NCI-H2029 treated with DMSO at 0.1 percent for 48 hours (cell line): ENCODE measurements around the gene HAGHL.
"Not testable (repeated sequence)": the region's sequence is repeated elsewhere in the genome, so short reads cannot be mapped to it uniquely, and the experiment has no call there.

Source experiments
- DNase-seq: peaks from one replicate; lab custom pipeline; 2025; lab: John Stamatoyannopoulos, UW

HAGHL gene

DNA sequence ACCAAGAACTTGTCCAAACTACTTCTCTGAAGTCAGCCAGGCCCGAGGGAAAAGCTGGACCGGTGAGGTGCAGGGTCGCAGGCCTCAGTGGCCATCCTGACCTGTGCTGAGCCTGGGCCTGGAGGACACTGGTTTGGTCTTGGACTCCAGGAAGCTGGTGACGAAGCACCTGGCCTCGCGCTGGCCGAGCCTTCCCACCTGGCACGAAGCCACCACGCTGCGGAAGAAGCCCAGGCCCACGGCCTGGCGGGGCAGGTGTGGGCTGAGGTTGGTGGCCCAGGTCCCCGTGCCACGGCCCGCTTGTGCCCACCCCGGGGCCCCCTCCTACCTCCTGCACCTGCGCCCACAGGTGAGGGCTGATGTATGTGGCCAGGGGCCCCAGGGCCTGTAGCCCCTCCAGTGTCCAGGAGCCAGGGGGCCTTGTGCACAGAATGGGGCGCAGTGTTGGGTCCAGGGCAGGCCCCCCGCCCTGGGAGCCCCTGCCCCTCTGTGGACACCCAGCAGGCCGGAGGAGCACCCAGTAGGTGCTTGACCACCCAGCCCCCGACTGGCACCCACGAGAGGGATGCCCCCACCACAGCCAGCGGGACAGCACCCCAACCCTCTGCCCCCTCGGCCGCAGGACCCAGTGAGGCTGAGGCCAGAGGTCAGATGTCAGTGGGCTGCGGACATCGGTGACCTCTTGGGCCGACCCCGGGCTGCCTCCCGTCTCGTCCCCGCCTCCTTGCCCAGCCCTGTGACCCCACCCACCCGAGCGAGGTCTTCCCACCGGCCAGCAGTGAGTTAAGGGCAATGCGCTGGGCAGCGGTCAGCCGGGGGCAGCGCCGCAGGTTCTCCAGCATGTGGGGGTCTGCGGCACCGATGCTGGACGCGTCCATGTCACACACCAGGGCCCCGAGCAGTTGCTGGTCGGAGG lies 47.4 kb downstream of the HAGHL start:
- DNase-seq, result no peak

DNA sequence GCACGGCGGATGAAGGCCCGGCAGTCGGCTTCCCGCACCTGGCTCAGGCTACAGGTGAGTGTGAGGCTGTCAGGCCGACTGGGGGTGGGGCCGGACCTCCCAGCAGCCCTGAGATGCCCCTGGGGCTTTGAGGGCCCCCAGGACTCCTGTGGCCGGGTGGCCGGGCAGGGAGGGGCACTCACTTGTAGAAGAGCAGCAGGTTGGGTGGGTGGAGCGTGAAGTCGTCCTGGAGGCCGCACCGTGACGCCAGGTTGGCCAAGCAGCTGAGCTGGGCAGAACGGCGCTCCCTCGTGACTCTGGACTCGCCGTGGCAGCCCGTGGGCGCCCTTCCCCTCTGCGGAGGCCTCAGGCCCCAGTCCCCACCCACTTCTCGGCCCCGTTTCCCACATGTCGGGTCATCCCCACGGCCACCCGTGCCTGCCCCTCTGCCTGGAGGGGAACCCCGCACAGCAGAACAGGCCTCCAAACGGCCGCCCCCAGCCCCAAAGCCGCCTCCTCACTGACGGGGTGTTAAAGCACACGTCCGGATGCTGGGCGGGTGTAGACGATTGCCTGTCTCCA lies 48.4 kb downstream of the HAGHL start:
- no peak for DNase-seq

DNA sequence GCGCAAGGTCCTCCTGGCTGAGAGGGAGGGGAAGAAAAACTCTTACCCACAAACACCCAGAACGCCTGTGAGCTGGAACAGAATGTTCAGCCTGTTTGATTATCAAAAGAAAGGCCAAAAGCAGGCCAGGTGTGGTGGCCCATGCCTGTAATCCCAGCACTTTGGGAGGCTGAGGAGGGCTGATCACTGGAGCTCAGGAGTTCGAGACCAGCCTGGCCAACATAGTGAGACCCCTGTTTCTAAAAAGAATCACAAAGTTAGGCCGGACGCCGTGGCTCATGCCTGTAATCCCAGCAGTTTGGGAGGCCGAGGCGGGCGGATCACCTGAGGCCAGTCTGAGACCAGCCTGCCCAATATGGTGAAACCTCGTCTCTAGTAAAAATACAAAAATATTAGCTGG lies 49.4 kb downstream of the HAGHL start:
- not testable (repeated sequence) for DNase-seq

DNA sequence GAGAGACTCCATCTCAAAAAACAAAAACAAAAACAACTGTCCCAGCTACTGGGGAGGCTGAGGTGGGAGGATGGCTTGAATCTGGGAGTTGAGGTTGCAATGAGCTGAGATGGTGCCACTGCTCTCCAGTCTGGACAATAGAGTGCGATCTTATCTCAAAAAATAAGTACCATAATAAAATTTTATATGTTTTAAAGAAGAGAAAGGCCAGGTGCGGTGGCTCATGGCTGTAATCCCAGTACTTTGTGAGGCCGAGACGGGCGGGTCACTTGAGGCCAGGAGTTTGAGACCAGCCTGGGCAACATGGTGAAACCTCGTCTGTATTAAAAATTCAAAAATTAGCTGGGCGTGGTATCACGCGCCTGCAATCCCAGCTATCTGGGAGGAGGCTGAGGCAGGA lies 49.9 kb downstream of the HAGHL start:
- DNase-seq, result no peak

DNA sequence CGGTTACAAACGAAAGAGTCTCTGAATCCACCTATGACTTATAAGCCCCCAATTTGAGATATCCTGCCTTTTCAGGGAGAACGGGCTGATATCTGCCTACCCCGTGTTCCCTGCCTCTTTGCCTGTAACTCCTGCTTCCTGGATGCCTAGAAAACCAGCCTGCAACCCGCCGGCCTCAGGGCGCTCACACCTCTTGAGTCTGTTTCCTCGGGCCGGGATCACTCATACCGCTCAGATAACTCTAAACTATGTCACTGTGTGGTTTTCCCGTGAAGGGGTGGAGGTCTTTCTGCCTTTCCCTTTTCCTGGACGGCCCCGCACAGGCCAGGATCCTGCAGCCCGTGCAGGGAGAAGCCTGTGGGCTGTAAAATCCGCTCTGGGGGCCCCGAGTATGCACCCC lies 50.9 kb downstream of the HAGHL start:
- no peak for DNase-seq

DNA sequence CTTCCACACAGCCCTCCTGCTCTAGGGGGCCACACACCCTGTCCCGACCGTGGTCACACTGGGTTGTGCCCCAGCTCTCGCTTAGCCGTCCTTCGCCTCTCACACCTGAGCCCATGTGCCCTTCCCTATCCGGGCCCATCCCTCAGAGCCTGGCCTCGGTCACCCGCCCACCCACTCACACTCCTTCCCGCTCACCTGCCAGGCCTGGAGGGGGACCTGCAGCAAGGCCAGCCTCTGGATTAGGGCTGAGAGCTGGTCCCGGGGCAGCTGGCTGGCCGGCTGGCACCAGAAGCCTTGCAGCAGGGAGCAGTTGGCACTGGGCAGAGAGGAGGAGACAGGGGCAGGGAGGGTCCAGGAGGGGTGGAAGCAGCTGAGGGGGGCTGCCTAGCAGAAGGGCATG lies 51.5 kb downstream of the HAGHL start:
- DNase-seq, result no peak

DNA sequence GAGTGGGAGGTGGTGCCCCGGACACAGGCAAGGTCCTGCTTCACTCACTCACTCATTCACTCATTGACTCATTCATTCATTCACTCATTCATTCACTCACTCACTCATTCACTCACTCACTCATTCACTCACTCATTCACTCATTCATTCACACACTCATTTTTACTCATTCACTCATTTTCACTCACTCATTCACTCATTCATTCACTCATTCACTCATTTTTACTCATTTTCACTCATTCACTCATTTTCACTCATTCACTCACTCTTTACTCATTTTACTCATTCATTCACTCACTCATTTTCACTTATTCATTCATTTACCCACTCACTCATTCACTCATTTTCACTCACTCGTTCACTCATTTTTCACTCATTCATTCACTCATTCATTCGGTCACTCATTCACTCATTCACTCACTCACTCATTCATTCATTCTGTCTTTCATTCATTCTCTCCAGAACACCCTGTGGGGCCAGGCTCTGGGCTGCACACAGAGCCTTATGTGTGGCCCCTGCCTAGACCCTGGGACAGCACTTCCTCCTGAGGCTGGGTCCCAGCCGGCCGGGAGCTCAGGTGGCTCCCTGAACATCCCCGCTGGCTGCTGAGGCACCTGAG lies 52.1 kb downstream of the HAGHL start:
- DNase-seq, result no peak
